NCI-H526 (cell line): Measurements from ENCODE around the gene ZBTB43.
"Not testable (repeated sequence)": the region's sequence is repeated elsewhere in the genome, so short reads cannot be mapped to it uniquely, and the experiment has no call there.

Source experiments
- DNase-seq, 2 experiments: peaks; one replicate each; lab custom pipeline; 2025; lab: John Stamatoyannopoulos, UW

Gene ZBTB43

GRCh38 chr9:126804696-126805553 lies at the start of gene ZBTB43:
Gene ZBTB43 (plus strand): TSS chr9:126805040. CDS start chr9:126832510, 27,470 bp downstream.
- DNase-seq: peak; percentile 81 to 95

- DNase-seq: no peak
Measured at GRCh38 chr9:126755317-126755875, 49.4 kb upstream of the ZBTB43 start.

- no peak for DNase-seq
Measured at GRCh38 chr9:126756238-126756637, 48.6 kb upstream of the ZBTB43 start.

GRCh38 chr9:126756876-126757415 lies 47.9 kb upstream of the ZBTB43 start:
- no peak for DNase-seq

- no peak for DNase-seq
Measured at GRCh38 chr9:126758916-126759585, 45.8 kb upstream of the ZBTB43 start.

- DNase-seq: no peak
Measured at GRCh38 chr9:126761274-126761673, 43.6 kb upstream of the ZBTB43 start.

- DNase-seq: no peak
Measured at GRCh38 chr9:126763130-126763764, 41.6 kb upstream of the ZBTB43 start.

- DNase-seq: peak in 1 of 2 experiments; percentile 58
Measured at GRCh38 chr9:126773004-126773607, 31.7 kb upstream of the ZBTB43 start.

- no peak for DNase-seq
Measured at GRCh38 chr9:126775926-126776325, 28.9 kb upstream of the ZBTB43 start.

GRCh38 chr9:126777733-126778132 lies 27.1 kb upstream of the ZBTB43 start:
- DNase-seq: peak in 1 of 2 experiments; percentile 64

GRCh38 chr9:126778141-126778540 lies 26.7 kb upstream of the ZBTB43 start:
- no peak for DNase-seq

GRCh38 chr9:126778696-126779095 lies 26.1 kb upstream of the ZBTB43 start:
- DNase-seq: not testable (repeated sequence)

GRCh38 chr9:126781186-126782052 lies 23.4 kb upstream of the ZBTB43 start:
- DNase-seq: peak; percentile 34 to 86

GRCh38 chr9:126782053-126782388 lies 22.8 kb upstream of the ZBTB43 start:
- DNase-seq: no peak

- no peak for DNase-seq
Measured at GRCh38 chr9:126783949-126784348, 20.9 kb upstream of the ZBTB43 start.

GRCh38 chr9:126784401-126784800 lies 20.4 kb upstream of the ZBTB43 start:
- no peak for DNase-seq

GRCh38 chr9:126784841-126785240 lies 20.0 kb upstream of the ZBTB43 start:
- DNase-seq: not testable (repeated sequence)

GRCh38 chr9:126788046-126788445 lies 16.8 kb upstream of the ZBTB43 start:
- no peak for DNase-seq

GRCh38 chr9:126788634-126789349 lies 16.0 kb upstream of the ZBTB43 start:
- DNase-seq: no peak

- DNase-seq: no peak
Measured at GRCh38 chr9:126790561-126790960, 14.3 kb upstream of the ZBTB43 start.
